Coronary artery (tissue), 2 donors: ENCODE measurements around the gene SYT7.

Experiments
- DNase-seq: peaks from one replicate; pipeline ENCODE4 v3.0.0-alpha.2; 2017; ENCODE audit warnings: low spot score
- H3K27ac ChIP-seq, 2 donors: fragments of 200-600 bp; sonication (generic); one replicate each; pipeline ENCODE4 v1.5.1; 2016 to 2019
- H3K4me3 ChIP-seq: fragments of 200-600 bp; sonication (generic); 2 replicates; pipeline ENCODE4 v1.5.1; 2016; ENCODE audit warnings: mild to moderate bottlenecking, moderate library complexity
- TF ChIP-seq, protein P1 (sequence below): fragments of 200-600 bp; sonication (generic); IDR thresholded peaks from one replicate; pipeline ENCODE4 v1.5.1; 2019; ENCODE audit warnings: antibody characterized with exemption

SYT7 gene

DNA sequence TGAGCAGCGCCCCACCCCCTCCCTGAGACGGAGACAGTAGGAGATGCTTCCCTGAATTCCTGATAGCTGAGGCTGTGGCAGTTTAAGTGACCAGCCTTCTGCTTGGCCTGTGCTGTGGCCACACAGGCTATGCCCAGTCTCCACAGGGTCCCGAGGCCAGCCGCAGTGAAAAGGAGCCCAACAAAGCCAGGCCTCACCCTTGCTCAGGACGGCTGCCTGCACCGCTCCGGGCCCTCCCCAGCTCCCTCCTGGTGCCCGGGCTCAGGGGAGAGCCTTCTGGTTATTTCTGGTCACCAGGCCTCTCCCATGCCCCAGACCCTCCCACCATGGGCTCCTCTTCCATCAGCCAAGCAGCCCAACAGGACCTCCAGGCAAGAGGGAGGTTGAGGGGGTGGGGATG lies 43.5 kb downstream of the SYT7 start:
- no peak overlapping the region for H3K27ac ChIP-seq
- H3K4me3 ChIP-seq, result no peak overlapping the region
- no peak for DNase-seq
- TF ChIP-seq, protein P1, sequence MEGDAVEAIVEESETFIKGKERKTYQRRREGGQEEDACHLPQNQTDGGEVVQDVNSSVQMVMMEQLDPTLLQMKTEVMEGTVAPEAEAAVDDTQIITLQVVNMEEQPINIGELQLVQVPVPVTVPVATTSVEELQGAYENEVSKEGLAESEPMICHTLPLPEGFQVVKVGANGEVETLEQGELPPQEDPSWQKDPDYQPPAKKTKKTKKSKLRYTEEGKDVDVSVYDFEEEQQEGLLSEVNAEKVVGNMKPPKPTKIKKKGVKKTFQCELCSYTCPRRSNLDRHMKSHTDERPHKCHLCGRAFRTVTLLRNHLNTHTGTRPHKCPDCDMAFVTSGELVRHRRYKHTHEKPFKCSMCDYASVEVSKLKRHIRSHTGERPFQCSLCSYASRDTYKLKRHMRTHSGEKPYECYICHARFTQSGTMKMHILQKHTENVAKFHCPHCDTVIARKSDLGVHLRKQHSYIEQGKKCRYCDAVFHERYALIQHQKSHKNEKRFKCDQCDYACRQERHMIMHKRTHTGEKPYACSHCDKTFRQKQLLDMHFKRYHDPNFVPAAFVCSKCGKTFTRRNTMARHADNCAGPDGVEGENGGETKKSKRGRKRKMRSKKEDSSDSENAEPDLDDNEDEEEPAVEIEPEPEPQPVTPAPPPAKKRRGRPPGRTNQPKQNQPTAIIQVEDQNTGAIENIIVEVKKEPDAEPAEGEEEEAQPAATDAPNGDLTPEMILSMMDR, result no peak

DNA sequence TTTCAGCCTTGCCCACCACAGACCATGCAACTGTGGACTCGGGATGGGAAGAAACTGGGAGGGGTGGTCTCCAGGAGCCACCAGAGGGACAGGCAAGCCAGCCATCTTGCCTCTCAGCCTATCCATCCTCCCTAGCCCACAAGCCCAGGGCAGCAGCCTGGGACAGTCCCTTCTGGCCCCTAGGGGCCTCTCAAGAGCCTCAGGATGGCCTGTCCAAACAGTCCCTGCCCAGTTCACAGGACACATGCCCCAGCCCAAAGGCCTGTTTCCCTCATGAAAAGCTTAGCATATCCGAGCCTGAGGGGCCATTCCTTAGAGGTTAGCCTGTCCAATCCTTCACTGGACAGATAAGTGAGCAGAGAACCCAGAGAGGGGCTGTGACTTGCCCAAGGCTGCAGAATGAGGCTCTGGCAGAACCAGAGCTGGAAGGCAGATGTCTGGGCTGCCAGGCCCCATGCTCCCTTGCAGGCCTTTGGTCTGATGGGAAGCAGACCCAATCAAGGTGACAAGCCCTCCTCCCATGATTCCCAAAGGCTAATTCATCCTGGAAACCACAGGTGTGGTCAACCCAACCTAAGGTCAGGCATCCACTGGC lies 44.1 kb downstream of the SYT7 start:
- TF ChIP-seq, protein P1, result no peak
- Histone ChIP-seq H3K27ac (no peak overlapping the region), H3K4me3 (no peak overlapping the region)
- DNase-seq, result no peak

DNA sequence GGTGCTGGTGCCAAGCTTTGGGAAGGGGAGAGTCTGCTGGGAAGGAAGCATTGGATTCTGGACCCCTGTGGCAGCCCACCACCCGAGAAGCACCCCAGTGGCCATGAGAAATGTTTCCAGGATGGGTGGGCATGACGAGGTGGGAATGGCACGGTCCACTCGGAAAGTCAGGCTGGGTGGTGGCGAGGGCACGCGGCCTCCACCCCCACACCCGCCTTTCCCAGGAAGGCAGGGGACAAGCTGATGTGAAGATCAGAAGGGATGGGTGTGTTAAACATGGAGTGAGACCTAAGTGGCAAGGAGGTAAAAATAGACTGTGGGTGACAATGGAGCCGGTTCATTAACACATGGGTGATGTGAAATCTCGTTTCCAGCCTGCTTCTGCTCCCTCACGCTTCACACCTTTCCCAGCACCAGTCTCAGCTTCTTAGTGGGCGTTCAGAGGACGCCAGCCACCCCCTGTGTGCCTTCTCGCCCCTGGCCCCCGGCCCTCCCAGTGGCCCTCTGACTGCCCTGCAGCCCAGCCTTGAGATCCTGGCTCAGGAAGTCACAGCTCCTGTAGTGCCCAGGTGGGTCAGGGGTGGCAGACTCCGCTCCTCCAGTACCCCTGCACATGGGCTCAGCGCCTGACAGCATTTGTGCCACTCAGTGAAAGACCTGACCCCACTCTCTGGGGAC lies 44.7 kb downstream of the SYT7 start:
- Histone ChIP-seq H3K27ac (no peak overlapping the region), H3K4me3 (no peak overlapping the region)
- TF ChIP-seq, protein P1, result no peak
- no peak for DNase-seq

DNA sequence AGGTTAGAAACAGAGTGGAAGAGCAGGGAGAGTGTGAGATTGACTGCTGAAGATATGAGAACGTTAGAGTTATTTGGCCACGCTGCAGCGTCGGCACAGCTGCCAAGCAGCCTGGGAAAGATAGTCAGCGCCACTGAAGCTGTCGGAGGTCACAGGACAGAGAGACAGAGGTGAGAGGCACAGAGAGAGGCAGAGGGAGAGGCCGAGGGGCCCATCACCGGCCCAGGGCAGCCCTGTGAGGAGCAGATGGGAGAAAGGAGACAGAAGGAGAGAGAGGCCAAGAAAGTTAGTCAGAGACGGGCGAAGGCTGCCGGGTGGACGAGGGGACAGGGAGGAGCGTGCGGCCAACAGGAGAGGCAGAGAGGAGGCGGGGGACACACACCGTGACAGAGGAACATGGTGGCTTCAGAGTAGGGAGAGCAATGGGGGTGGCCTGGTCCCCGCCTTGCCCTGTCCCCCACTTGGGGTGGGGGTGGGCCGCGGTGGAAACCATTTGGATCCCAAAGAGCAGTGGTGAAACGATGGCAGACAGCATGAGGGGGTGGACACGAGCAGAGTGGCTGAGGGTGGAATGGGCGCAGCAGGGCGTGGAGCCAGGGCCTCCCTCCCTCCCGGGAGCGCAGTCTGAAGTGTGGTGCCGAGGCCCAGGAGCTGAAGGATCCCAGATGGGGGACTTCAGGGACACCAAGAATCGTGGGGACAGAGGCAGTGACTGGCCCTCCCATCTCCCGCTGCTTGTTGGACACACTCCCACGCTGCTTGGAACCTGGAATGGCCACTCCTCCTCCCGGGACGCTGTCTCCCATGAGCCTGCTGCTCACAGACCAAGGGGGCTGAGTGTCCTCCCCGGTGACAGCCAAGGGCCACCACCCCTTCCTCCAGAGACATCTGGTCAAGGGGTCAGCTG lies 45.7 kb downstream of the SYT7 start:
- no peak overlapping the region for H3K4me3 ChIP-seq
- no peak for DNase-seq
- TF ChIP-seq, protein P1, result no peak
- no peak overlapping the region for H3K27ac ChIP-seq

DNA sequence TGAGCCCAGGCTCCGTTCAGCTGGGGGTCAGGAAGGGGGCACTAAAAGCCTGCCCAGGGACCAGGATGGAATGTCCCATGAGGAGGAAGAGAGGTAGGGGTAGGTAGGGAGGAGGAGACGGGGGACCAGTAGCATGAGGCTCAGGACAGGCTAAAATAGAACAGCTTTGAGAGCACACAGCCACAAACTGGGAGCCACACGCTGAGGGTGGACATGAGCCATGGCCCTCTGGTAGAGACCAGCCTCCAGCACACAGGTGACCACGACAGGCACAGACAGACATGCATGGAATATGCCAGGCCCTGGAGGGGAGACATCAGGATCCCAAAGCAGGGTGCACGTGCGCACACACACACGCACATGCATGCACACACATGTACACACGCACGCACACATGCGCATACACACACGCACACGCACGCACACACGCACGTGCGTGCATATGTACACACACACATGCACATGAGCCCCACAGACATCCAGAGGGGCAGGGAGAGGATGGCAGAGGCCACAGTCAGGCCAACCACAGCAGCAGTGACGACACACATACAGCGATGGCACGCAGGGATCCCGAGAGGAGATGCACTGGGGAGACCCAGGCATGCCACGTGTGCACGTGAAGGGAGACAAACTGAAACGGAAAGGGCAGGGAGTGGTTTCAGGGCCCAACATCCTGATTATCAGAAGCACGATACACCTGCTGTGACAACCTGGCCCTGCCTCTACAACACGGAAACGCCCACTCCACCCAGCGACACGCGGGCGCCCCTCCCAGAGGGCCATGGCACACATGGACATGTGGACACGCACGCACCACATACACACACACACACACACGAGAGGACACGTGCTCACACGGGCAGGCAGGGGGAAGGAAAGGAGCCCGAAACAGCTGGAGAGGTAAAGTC lies 46.6 kb downstream of the SYT7 start:
- no peak overlapping the region for H3K27ac ChIP-seq
- DNase-seq, result no peak

DNA sequence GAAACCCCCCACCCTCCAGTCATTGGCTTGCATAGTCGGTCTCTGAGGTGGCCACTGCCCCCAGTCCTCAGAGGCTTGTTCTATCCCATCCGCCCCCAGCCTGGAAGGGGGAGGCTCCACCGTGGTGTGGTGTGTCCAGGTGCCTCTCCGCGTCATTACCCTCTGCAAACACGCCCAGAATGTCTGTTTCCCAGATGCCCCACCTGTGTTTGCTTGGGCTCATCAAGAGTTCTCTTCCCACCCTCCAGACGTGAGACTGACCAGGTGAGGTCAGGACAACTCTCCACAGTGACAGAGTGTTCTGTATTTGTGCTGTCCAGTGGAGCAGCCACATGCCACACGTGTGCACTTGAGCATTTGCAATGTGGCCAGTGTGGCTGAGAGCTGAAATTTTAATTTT lies 47.5 kb downstream of the SYT7 start:
- DNase-seq, result no peak
- H3K4me3 ChIP-seq, result no peak overlapping the region
- H3K27ac ChIP-seq, result no peak overlapping the region
- TF ChIP-seq, protein P1, result no peak

More for the DNA sequence above, 46.6 kb downstream of the SYT7 start:
- no peak overlapping the region for H3K4me3 ChIP-seq
- TF ChIP-seq, protein P1, result no peak
